Posterior vena cava (tissue), 2 donors: ENCODE results near the gene YIF1B. TPM values are rescaled to one million over a fixed set of nuclear protein-coding genes. Genes with fewer than 3 reads are reported as not detected.

Experiments
- DNase-seq: peaks from one replicate; pipeline ENCODE4 v3.0.0-alpha.2; 2020; ENCODE audit warnings: low spot score
- intact Hi-C, 2 donors: fragments of 100-400 bp; cut with DNase I; formaldehyde crosslinking; loops; one replicate each; pipeline versions ENCODE4 v1.14.1 to v1.14.2; 2022 to 2023
- total RNA-seq, 2 donors: library from RNA; stranded (reverse); fragmentation: NEBNext Ultra II Directional; extraction: Animal tissue kit (Norgen Biotek cat#: 25700); gene quantifications; one replicate each; pipeline ENCODE4 v1.2.1, GENCODE V29; 2021
- donor health status: DM: yes; HTN: yes; CAD: no.
- donor health status: DM: yes; HTN: yes; CAD: no.

Gene YIF1B
- total RNA-seq, 2 donors from 2014 or later: 16.5 to 23.2 TPM

- intact Hi-C loops: no loop called here
Measured at GRCh38 chr19:38336638-38337359, 21.1 kb upstream of the YIF1B start.

DNA sequence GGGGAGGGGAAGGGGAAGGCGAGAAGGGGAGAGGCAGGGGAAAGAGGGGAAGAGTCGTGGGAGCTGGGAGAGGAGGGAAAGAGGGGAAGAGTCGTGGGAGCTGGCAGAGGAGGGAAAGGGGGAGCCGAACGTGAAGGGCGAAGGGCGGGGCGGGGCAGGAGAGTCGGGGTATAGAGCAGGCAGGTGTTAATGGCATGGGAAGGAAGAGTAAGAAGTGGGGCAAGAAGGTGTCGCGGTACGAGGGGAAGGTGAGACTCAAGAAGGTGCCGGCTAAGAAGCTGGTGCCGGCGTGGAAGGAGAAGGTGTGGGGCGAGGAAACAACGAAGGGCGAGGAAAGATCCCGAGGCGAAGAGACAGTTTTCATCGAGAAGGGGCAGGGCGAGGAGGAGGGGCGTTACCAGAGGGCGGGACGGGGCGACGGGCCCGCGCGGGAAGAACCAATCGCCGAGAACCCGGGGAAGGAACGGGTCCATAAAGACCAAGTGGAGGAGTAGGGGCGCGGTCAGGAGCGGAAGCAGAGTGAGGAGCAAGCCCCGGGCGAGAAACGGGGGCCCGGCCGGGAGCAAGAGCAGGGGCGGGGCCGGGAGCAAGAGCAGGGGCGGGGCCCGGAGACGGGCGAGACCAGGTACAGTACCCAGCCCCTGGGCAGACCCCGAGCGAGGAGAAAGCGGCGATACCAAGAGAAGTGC is 20.3 kb upstream of the YIF1B start:
- intact Hi-C loops: loop anchor here (2.0 kb wide), 2 partner anchors 91 to 103 kb away; no protein-coding TSS in a partner anchor
- peak; percentile 99 for DNase-seq

More at GRCh38 chr19:38336638-38337359, 21.1 kb upstream of the YIF1B start:
- peak; percentile 98 for DNase-seq

GRCh38 chr19:38333245-38333644 is 17.5 kb upstream of the YIF1B start:
- intact Hi-C loops: loop anchor here in 1 of 2 donors (5.0 kb wide), 1 partner anchor 426 kb away; the partner anchor contains the start of genes SIPA1L3 and WDR87
- no peak for DNase-seq

- DNase-seq: no peak
- intact Hi-C loops: loop anchor here in 1 of 2 donors (5.0 kb wide), 1 partner anchor 424 kb away; the partner anchor contains the start of genes SIPA1L3 and WDR87
Measured at GRCh38 chr19:38331728-38332127, 16.0 kb upstream of the YIF1B start.

DNA sequence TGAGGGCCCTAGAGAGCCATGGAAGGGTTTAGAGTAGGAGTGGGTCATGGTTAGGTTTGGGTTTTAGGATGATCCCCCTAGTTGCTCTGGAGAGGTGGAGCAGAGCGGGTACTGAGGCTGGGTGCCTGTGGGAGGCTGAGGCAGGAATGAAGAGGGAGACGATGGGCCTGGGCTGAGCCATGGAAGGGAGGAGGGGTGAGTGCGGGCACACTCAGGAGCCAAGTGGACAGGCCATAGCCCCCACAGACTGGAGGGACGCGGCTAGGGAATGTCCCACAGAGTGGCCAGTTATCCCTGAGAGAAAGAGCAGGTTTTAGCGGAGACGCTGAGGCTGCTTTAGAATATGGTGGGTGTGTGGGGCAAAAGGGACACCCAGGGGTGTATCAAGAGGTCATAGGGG is 13.9 kb upstream of the YIF1B start:
- no peak for DNase-seq
- intact Hi-C loops: loop anchor here in 1 of 2 donors (5.0 kb wide), 1 partner anchor 422 kb away; the partner anchor contains the start of genes SIPA1L3 and WDR87

DNA sequence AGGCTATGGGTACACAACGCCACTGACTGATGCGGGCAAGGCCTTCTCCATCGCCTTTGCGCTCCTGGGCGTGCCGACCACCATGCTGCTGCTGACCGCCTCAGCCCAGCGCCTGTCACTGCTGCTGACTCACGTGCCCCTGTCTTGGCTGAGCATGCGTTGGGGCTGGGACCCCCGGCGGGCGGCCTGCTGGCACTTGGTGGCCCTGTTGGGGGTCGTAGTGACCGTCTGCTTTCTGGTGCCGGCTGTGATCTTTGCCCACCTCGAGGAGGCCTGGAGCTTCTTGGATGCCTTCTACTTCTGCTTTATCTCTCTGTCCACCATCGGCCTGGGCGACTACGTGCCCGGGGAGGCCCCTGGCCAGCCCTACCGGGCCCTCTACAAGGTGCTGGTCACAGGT is 10.8 kb upstream of the YIF1B start:
- DNase-seq: no peak
- intact Hi-C loops: no loop called here

DNA sequence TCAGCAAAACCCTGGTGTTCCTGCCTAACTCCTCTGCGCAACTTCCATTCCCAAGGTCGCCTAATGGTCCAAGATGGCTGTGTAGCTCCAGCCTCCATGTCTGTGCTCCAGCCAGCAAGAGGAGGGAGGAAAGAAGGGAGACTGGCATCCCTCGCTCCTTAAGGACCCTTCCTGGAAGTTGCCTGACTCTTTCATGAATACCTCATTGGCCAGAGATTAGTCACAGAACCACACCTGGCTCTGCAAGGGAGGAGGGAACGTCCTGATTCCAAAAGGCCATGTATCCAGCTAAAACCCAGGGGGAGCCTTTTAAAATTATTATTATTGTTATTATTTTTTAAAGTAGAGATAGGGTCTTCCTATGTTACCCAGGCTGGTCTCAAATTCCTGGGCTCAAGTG is 8.7 kb upstream of the YIF1B start:
- intact Hi-C loops: loop anchor here (5.0 kb wide), 2 partner anchors 72 to 87 kb away; no protein-coding TSS in a partner anchor
- DNase-seq: no peak

- no peak for DNase-seq
- intact Hi-C loops: loop anchor here (5.0 kb wide), 2 partner anchors 71 to 86 kb away; no protein-coding TSS in a partner anchor
Measured at GRCh38 chr19:38323291-38323690, 7.5 kb upstream of the YIF1B start.

- peak; percentile 93 for DNase-seq
- intact Hi-C loops: loop anchor here (5.0 kb wide), 2 partner anchors 69 to 84 kb away; no protein-coding TSS in a partner anchor
Measured at GRCh38 chr19:38321646-38322196, 6.0 kb upstream of the YIF1B start.

DNA sequence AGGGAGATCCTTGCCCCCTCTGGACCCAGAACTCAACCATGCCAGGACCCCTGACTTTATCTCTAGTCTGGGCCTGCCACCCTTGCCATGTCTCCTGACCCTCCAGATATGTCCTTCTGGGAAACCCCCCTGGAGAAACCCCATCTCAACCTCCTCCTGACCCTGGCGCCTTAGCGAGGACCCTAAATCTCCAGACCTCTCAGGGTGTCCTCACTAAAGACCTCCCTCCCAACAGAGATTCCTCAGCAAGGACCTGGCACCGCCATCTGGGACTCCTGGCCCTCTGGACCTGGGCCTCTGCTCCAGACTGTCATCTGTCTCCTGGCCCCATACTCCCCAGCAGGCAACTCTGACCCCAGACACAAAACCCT is 5.2 kb upstream of the YIF1B start:
- intact Hi-C loops: loop anchor here (5.0 kb wide), 2 partner anchors 69 to 84 kb away; no protein-coding TSS in a partner anchor

GRCh38 chr19:38319421-38320258 is 3.9 kb upstream of the YIF1B start, which contains the start of gene KCNK6:
TSS of gene KCNK6 (plus strand) at chr19:38319845. CDS start at chr19:38319951, 106 bp downstream.
- peak; percentile 88 for DNase-seq
- intact Hi-C loops: loop anchor here (5.0 kb wide), 2 partner anchors 67 to 82 kb away; no protein-coding TSS in a partner anchor

More for the DNA sequence above, 5.2 kb upstream of the YIF1B start:
- DNase-seq: no peak

- intact Hi-C loops: no loop called here
- DNase-seq: no peak
Measured at GRCh38 chr19:38318660-38319059, 2.9 kb upstream of the YIF1B start.

GRCh38 chr19:38317104-38317612 is 1.4 kb upstream of the YIF1B start:
- intact Hi-C loops: no loop called here
- no peak for DNase-seq

- intact Hi-C loops: no loop called here
- no peak for DNase-seq
Measured at GRCh38 chr19:38316477-38317067, 825 bp upstream of the YIF1B start.

GRCh38 chr19:38310986-38311385 is 4.8 kb downstream of the YIF1B start:
- intact Hi-C loops: no loop called here
- DNase-seq: no peak

- DNase-seq: no peak
- intact Hi-C loops: no loop called here
Measured at GRCh38 chr19:38310279-38310670, 5.5 kb downstream of the YIF1B start.

DNA sequence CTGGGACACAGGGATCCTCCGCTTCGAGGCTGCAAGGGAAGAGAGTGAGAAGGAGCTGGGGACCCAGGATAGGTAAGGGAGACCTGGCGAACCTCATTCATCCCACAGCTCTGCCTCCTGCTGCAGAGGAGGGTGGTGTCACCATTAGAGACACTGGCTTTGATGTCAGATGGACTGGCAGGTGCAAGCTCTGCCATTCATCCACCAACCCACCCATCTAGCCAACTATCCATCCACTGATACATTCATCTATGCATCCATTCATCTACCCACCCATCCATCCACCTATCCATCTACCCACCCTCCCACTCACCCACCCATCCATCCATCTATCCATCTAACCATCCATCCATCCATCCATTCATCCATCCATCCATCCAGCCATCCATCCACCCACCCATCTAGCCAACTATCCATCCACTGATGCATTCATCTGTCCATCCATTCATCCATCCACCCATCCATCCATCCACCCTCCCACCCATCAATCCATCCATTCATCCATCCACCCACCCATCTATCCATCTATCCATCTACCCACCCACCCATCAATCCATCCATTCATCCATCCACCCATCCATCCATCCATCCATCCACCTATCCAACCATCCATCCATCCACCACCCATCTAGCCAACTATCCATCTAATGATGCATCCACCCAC is 6.0 kb downstream of the YIF1B start:
- no peak for DNase-seq
- intact Hi-C loops: no loop called here
